NB4 (cell line): ENCODE measurements around the gene SMAD7.
A peak's percentile ranks its signal among the peaks of the same experiment; 100 is the strongest.

Experiments
- DNase-seq: peaks from one replicate; pipeline ENCODE4 v3.0.0; 2010; ENCODE audit warnings: low read depth
- H3K4me3 ChIP-seq: one replicate; pipeline ENCODE4 v1.5.1; 2011; ENCODE audit warnings: mild to moderate bottlenecking, low read depth, low read length, moderate library complexity
- CTCF ChIP-seq: IDR thresholded peaks from one replicate; pipeline ENCODE4 v1.5.1; 2012; ENCODE audit warnings: low read depth, low read length
- MAX ChIP-seq: IDR thresholded peaks from 2 replicates; pipeline ENCODE4 v1.6.1; 2011; ENCODE audit warnings: low read depth, low read length
- MYC ChIP-seq: IDR thresholded peaks from 2 replicates; pipeline ENCODE4 v1.6.1; 2011; ENCODE audit warnings: low read depth, low read length
- POLR2A ChIP-seq: IDR thresholded peaks from 2 replicates; pipeline ENCODE4 v1.6.1; 2011; ENCODE audit warnings: mild to moderate bottlenecking; ENCODE audit not compliant: insufficient read length; ENCODE audit errors: extremely low read depth

Gene SMAD7

DNA sequence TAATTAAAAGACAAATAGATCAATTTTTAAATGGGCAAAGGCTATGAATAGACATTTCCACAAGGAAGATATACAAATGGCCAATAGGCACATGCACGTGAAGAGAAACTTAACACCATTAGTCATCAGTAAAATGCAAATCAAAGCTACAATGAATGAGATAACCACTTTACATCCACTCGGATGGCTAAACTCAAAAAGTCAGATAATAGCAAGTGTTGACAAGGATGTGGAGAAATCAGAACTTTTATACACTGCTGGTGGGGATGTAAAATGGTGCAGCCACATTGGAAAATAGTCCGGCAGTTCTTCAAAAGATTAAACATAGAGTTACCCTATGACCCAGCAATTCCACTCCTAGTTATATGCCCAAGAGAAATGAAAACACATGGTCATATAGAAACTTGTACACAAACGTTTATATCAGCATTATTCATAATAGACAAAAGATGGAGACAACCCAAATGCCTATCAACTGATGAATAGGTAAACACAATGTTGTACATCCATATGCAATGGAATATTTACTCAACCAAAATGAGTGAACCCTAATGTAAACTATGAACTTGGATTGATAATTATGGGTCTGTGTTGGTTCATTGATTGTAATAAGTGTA lies 51.1 kb downstream of the SMAD7 start:
- H3K4me3 ChIP-seq = no peak overlapping the region
- DNase-seq = no peak
- TF ChIP-seq POLR2A (no peak), CTCF (no peak), MYC (no peak), MAX (no peak)

- DNase-seq = no peak
- no peak overlapping the region for H3K4me3 ChIP-seq
- TF ChIP-seq POLR2A (no peak), MAX (no peak)
Measured at GRCh38 chr18:48898521-48898920, 52.2 kb downstream of the SMAD7 start.

GRCh38 chr18:48897531-48897930 lies 53.2 kb downstream of the SMAD7 start:
- H3K4me3 ChIP-seq = no peak overlapping the region
- no peak for TF ChIP-seq MYC
- no peak for TF ChIP-seq MAX
- no peak for TF ChIP-seq CTCF
- no peak for TF ChIP-seq POLR2A
- no peak for DNase-seq

DNA sequence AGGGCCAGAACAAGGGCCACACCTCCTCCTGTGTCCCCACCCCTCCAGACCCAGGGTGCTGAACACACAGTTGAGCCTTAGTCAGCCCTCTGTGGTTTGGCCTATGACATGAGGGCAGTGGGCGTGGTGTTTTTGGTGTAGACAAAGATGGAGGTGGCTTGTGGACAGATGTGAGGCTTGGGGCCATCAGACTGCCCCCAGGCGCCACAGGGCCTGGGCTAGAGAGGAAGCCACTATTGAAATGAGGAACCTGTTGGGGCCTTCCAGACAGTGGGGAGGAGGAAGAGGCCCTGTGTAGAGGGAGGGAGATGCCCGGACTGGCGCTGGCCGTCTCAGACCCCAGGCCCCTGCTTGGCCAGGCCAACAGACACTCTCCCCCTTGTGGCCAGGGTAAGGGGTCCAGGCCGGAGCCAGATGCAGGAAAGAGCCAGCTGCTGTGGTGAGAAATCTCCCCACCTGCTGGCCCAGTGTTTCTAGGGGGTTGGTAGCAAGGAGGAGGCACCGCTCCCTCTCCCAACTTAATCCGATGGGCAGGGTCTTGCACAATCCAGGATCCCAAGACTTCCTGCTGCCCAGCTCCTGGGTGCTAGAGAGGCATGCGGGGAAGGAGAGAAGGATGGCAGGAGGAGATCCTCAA lies 53.8 kb downstream of the SMAD7 start:
- H3K4me3 ChIP-seq = no peak overlapping the region
- TF ChIP-seq MAX (no peak), CTCF (peak; percentile 27)
- DNase-seq = peak; percentile 95

GRCh38 chr18:48896326-48896874 lies 54.4 kb downstream of the SMAD7 start:
- no peak for DNase-seq
- no peak overlapping the region for H3K4me3 ChIP-seq
- TF ChIP-seq POLR2A (no peak), MYC (no peak), MAX (no peak), CTCF (no peak)

DNA sequence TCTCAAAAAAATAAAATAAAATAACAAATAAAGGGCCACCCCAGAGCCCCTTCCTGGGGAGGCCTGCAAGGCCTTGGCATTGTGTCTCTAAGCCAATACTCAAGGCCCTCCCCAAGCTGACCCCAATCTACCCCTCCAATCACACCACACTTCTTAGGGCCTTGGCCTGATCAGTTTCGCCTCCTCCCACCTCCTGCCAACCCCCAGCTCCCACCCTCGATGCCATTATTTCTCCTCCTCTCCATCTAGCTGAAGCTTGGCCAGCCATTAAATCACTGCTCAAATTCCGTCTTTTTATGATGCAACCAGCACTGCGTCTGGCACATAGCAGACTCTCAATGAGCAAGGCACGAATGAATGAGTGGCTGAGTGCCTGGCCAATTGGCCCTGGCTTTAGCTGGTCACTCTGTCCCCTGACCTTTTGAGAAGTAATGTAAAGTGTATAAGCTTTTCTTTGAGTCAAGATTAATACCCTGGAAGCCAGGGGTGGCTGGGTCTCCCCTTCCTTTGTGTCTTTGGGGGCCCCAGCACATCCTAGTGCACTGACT lies 55.9 kb downstream of the SMAD7 start:
- DNase-seq = no peak
- no peak overlapping the region for H3K4me3 ChIP-seq
- TF ChIP-seq POLR2A (no peak), MYC (no peak), MAX (no peak), CTCF (no peak)
